Activated CD8-positive, alpha-beta memory T cell treated with anti-CD3 and anti-CD28 coated beads for 24 hours (primary cell): Measurements from ENCODE around the gene RBM4.
"Not testable (repeated sequence)": the region's sequence is repeated elsewhere in the genome, so short reads cannot be mapped to it uniquely, and the experiment has no call there.

Experiments
- DNase-seq: peaks from one replicate; pipeline ENCODE4 v3.0.0-alpha.2; 2020

RBM4 gene

GRCh38 chr11:66617155-66617834 lies 21.2 kb upstream of the RBM4 start:
- DNase-seq: peak; percentile 64

GRCh38 chr11:66619080-66619554 lies 19.4 kb upstream of the RBM4 start:
- no peak for DNase-seq

- no peak for DNase-seq
Observed at GRCh38 chr11:66624450-66624849, 14.1 kb upstream of the RBM4 start.

- DNase-seq: no peak
Observed at GRCh38 chr11:66625041-66625751, 13.3 kb upstream of the RBM4 start.

- no peak for DNase-seq
Observed at GRCh38 chr11:66625752-66626149, 12.8 kb upstream of the RBM4 start.

- DNase-seq: no peak
Observed at GRCh38 chr11:66626382-66626781, 12.1 kb upstream of the RBM4 start.

GRCh38 chr11:66626926-66627325 lies 11.6 kb upstream of the RBM4 start:
- DNase-seq: no peak

GRCh38 chr11:66628061-66628603 lies 10.4 kb upstream of the RBM4 start:
- DNase-seq: no peak

GRCh38 chr11:66629356-66629755 lies 9.1 kb upstream of the RBM4 start:
- no peak for DNase-seq

GRCh38 chr11:66631883-66632282 lies 6.6 kb upstream of the RBM4 start:
- no peak for DNase-seq

GRCh38 chr11:66632952-66633351 lies 5.6 kb upstream of the RBM4 start:
- no peak for DNase-seq

GRCh38 chr11:66636411-66636810 lies 2.1 kb upstream of the RBM4 start:
- DNase-seq: no peak

GRCh38 chr11:66637557-66638176 lies 836 bp upstream of the RBM4 start:
- no peak for DNase-seq

- DNase-seq: no peak
Observed at GRCh38 chr11:66639066-66639813, 737 bp downstream of the RBM4 start.

GRCh38 chr11:66639814-66640340 lies 1.4 kb downstream of the RBM4 start:
- not testable (repeated sequence) for DNase-seq

GRCh38 chr11:66641834-66642233 lies 3.3 kb downstream of the RBM4 start:
- no peak for DNase-seq

- no peak for DNase-seq
Observed at GRCh38 chr11:66643745-66644437, 5.4 kb downstream of the RBM4 start.

GRCh38 chr11:66646828-66647227 lies 8.3 kb downstream of the RBM4 start:
- DNase-seq: no peak

- no peak for DNase-seq
Observed at GRCh38 chr11:66649903-66650302, 11.4 kb downstream of the RBM4 start.

- no peak for DNase-seq
Observed at GRCh38 chr11:66651016-66651415, 12.5 kb downstream of the RBM4 start.

- no peak for DNase-seq
Observed at GRCh38 chr11:66652651-66653050, 14.1 kb downstream of the RBM4 start.

GRCh38 chr11:66653123-66653522 lies 14.6 kb downstream of the RBM4 start:
- DNase-seq: no peak
